HG03135 (cell line): Measurements from ENCODE around the gene KCNC1.

ENCODE experiments used
- ATAC-seq: cut with Tn5 transposase; IDR thresholded peaks from one replicate; pipeline ENCODE4 v1.9.1; 2021; ENCODE audit warnings: mild to moderate bottlenecking, moderate library complexity; ENCODE audit not compliant: unreplicated experiment

Gene KCNC1

GRCh38 chr11:17771841-17772401 lies 37.3 kb downstream of the KCNC1 start:
- ATAC-seq = no peak

GRCh38 chr11:17772704-17773600 lies 38.4 kb downstream of the KCNC1 start:
- no peak for ATAC-seq

- ATAC-seq = no peak
Measured at GRCh38 chr11:17773674-17774073, 39.1 kb downstream of the KCNC1 start.

GRCh38 chr11:17774232-17775034 lies 39.9 kb downstream of the KCNC1 start:
- no peak for ATAC-seq

GRCh38 chr11:17775035-17775348 lies 40.4 kb downstream of the KCNC1 start:
- ATAC-seq = no peak

- ATAC-seq = no peak
Measured at GRCh38 chr11:17775507-17776211, 41.1 kb downstream of the KCNC1 start.

GRCh38 chr11:17776212-17776875 lies 41.8 kb downstream of the KCNC1 start:
- ATAC-seq = no peak

- ATAC-seq = no peak
Measured at GRCh38 chr11:17777086-17777737, 42.6 kb downstream of the KCNC1 start.

- no peak for ATAC-seq
Measured at GRCh38 chr11:17777738-17778091, 43.1 kb downstream of the KCNC1 start.

- no peak for ATAC-seq
Measured at GRCh38 chr11:17778352-17778751, 43.8 kb downstream of the KCNC1 start.

GRCh38 chr11:17778956-17779860 lies 44.6 kb downstream of the KCNC1 start:
- no peak for ATAC-seq

GRCh38 chr11:17779861-17780594 lies 45.4 kb downstream of the KCNC1 start:
- no peak for ATAC-seq

GRCh38 chr11:17780668-17781067 lies 46.1 kb downstream of the KCNC1 start:
- ATAC-seq = no peak

GRCh38 chr11:17781221-17781620 lies 46.6 kb downstream of the KCNC1 start:
- ATAC-seq = no peak

- ATAC-seq = no peak
Measured at GRCh38 chr11:17781626-17782025, 47.0 kb downstream of the KCNC1 start.

- no peak for ATAC-seq
Measured at GRCh38 chr11:17782145-17782544, 47.6 kb downstream of the KCNC1 start.

- no peak for ATAC-seq
Measured at GRCh38 chr11:17782603-17783337, 48.2 kb downstream of the KCNC1 start.

GRCh38 chr11:17783878-17784277 lies 49.3 kb downstream of the KCNC1 start:
- no peak for ATAC-seq
